GM18519 (cell line): ENCODE data around the gene SRSF6.
"Not testable (repeated sequence)": the region's sequence is repeated elsewhere in the genome, so short reads cannot be mapped to it uniquely, and the experiment has no call there.

Experiments used
- ATAC-seq: cut with Tn5 transposase; IDR thresholded peaks from one replicate; pipeline ENCODE4 v1.9.1; 2021; ENCODE audit warnings: mild to moderate bottlenecking, moderate library complexity; ENCODE audit not compliant: unreplicated experiment, low FRiP score

Gene SRSF6

DNA sequence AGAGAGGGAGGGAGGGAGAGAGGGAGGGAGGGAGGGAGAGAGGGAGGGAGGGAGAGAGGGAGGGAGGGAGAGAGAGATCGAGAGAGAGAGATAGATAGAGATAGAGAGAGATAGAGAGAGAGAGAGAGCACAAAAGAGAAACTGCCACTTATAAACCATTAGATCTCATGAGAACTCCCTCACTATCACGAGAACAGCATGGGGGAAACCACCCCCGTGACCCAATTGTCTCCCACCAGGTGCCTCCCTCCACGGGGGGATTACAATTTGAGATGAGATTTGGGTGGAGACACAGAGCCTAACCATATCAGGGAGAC is 9.3 kb upstream of the SRSF6 start:
- not testable (repeated sequence) for ATAC-seq

- ATAC-seq = no peak
Observed at GRCh38 chr20:43448748-43449535, 8.8 kb upstream of the SRSF6 start.

DNA sequence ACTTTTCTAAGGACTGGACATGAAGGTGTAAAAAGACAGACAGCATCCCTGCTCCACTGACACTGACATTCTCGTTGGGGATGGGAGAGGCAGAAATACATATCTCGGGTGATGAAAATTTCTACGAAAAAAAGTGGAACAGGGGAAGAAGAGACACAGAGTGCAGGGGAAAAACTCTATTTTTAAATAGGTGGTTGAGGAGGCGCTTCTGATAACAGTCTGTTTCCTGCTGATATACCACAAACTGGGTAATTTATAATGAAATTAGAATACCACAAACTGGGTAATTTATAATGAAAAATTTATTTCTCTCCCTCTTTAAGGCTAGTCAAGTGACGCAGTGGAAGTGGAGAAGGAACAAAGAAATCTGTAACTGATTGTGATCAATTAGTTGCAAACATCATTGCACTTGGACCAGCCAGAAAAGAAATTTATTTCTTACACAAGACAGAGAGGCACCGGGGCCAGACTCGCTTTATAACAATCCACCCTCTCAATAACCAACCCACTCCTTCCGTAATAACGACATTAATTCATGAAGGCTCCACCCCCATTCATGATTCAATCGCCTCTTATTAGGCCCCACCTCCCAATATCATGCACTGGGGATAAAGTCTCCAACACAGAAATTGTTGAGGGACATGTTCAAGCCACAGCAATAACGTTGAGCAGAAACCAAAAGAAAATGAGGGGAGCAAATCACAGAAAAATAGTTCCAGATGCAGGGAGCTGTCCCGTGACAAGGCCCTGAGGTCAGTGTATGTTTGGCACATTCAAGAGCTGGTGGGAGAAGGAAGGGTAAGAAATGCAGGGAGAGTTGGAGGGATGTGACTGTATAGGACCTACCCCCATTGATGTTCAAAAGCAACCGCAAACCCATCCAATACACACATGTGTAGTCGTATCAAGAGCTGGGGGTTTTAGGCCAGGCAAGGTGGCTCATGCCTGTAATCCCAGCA is 6.6 kb upstream of the SRSF6 start:
- no peak for ATAC-seq

DNA sequence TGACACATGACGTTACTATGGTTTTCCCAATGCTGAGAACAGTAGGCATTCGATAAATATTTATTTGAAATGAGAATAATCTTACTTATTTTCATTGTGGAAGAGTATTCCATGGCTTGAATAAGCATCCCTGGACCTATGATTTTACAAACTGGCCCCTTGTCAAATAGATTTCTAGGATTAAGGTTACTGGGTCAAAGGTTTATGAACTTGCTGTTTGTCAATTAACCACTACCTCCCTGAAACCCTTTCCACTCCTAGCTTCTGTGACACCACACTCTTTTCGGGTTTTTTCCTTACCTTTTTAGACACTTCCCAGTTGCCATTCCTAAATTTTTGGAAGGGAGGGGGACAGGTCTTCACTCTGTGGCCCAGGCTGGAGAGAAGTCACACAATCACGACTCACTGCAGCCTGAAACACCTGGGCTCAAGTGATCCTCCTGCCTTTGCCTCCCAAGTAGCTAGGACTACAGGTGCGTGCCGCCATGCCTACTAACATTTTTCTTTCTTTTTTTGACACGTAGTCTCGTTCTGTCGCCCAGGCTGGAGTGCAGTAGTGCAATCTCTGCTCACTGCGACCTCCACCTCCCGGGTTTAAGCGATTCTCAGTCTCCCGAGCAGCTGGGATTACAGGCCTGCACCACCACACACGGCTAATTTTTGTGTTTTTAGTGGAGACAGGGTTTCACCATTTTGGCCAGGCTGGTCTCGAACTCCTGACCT is 5.1 kb upstream of the SRSF6 start:
- no peak for ATAC-seq

GRCh38 chr20:43456252-43456651 is 1.4 kb upstream of the SRSF6 start:
- ATAC-seq = not testable (repeated sequence)

DNA sequence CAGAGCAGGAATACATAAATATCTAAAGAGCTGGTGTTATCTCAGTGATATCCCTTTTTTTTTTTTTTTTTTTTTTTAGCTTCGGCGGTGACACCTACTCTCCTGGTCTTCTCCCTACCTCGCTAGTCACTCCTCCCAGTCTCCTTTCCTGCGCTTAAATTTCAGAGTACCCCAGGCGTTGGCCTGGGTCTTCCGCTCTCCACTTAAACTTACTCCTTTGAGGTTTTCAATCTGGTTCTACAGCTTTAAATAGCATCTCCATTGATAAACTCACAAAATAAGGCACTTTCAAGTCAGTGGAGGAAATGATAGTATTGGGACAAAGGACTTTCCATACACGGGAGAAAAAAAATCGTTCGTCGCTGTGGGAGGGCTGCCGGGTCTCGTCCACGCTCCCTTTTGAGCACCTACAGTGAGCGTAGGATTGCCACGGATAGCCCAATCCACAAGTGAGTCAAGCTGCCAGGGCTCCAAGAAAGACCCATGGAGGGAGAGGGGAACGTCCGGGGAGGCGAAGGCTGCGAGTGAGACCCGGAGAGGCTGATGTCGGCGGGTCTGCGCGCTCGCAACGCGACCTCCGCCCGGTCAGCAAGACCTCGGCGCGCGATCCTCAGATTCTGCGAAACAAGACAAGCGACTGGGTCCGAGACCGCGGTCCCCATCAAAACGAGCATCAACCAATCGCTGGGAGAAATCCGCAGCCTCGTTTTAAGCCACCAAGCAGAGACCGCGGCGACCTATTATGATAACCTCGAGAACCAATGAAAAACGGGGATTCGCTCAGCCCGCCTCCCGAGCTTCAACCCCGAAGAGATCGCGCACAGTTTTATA is 672 bp upstream of the SRSF6 start:
- ATAC-seq = peak; percentile 66

DNA sequence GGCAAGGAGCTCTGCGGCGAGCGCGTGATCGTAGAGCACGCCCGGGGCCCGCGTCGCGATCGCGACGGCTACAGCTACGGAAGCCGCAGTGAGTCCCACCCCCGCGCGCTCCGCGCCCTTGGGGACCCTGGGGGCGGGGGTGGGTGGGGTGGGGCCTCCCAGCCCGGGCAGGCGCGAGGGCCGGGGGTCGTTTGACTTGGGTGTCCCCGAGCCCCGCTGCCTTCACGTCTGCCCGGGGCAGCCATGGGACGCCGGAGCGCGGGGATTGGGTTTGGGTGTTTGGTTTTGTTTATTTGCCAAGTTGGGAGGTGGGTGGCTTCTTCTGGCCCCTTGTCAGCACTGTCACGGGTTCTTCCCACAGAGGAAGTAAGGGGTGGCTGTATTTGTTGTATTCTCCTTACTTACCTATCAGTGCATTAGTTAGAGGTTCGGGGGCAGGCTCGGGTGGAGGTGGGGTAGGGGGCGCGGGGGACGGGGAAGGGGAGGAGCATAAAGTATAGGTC is 777 bp downstream of the SRSF6 start:
- no peak for ATAC-seq

GRCh38 chr20:43459022-43459942 is 1.6 kb downstream of the SRSF6 start:
- no peak for ATAC-seq

GRCh38 chr20:43460172-43460829 is 2.6 kb downstream of the SRSF6 start:
- ATAC-seq = no peak

- ATAC-seq = no peak
Observed at GRCh38 chr20:43460830-43461200, 3.1 kb downstream of the SRSF6 start.

- ATAC-seq = no peak
Observed at GRCh38 chr20:43461894-43462659, 4.4 kb downstream of the SRSF6 start.

DNA sequence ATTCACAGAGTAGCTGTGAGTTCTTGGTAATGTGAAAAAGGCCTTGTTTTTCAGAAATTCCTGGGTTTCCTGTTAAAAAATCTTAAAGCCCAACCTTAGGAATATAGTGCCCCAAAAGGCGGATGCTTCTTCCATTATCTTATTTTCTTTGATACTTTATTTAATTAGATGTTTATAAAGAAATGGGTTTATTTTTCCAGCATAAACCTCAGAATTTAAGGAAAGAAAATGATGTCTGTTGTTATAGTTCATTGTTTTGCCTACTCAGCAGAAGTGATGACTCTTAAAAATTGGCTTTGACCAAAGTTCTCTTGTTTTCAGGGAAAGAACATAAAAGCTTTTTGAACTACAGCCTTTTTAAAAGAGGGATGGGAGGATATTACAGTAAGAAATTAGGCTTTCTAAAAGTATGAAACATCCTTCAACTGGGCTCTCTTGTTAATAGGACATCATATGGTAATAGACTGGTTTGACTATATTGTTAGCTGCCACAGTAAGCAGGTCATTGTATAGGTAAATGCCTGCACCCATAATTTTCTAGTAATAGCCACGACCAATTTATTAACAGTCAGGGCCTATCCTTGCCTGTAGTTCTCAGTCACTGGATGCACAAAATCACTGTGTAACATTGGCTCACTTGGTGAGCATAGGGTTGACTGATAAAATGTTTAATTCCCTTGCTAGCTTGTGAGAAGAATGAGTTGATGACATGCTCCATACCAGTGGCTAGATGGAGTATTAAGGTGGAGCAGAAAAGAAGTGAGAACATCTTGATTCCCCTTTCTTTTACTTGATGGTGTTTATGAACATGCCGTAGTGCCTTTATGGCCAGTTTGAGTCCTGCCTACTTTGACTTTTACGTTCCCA is 5.2 kb downstream of the SRSF6 start:
- ATAC-seq = no peak

DNA sequence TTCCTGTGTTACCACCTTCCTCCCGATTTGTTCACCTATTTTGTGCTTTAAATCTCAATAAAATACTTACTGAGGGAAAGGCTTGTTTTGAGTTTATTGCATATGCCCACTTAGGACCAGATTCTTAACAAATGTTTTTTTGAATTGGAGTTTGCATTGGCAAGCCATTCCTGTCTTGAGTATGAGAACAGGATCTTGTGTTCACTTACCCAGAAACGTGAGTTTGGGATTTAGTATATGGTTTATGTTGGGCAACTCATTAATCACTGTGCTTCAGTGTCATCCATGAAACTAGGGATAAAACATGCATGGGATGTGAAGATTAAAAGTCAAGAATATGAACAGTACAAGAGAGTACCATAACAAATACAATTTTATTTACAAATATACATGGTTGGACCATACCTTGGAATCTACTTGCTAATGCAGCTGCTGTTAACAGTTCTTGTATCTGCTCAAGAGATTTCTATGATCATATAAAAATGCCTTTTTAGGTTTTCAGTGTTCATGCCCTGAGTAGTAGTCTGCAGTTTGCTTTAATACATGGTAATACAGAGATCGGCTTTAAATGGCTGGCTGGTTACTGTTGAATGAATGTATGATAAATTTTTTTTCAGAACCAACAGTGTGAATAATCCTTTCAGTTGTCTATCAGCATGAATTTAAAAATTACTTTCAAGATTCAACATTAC is 6.0 kb downstream of the SRSF6 start:
- no peak for ATAC-seq

- no peak for ATAC-seq
Observed at GRCh38 chr20:43464219-43464790, 6.6 kb downstream of the SRSF6 start.

DNA sequence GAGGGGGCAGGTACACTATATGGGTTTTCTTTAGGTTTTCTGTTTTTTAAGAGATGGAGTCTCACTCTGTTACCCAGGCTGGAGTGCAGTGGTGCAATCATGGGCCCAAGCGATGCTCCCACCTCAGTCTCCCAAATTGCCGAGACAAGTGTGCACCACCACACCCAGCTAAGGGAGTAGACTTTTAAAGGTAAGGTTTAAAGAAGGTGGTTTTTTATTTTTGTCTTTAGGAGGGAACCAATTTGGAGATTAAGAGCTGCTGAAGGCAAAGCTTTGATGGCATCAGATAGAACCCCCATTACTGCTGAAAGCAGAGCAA is 7.9 kb downstream of the SRSF6 start:
- ATAC-seq = no peak

DNA sequence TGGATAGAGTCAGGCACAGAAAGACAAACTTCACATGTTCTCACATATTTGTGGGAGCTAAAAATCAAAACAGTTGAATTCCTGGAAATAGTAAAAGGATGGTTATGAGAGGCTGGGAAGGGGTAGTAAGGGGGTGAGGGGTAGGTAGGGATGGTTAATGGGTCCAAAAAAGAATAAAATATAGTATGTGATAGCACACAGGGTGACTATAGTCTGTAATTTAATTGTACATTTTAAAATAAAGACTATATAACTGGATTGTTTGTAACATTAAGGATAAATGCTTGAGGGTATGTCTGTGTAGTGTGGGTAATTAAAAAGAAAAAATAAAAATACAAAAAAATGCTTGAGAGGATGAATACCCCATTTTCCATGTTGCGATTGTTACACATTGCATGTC is 9.9 kb downstream of the SRSF6 start:
- ATAC-seq = no peak
